ENCODE data around the gene MRGPRF.

MRGPRF gene

GRCh38 chr11:68999093-68999747 lies 13.8 kb downstream of the MRGPRF start (continued):
- TF ChIP-seq ZNF274 (IDR thresholded peaks at IDR 0.05; ENCODE audit: low read length) (no peak), ZNF274 (tag by site-specific recombination; IDR thresholded peaks at IDR 0.05; ENCODE audit: borderline replicate concordance) (no peak), ZFHX2 (tag by site-specific recombination; conservative IDR thresholded peaks at IDR 0.05) (no peak), GLI4 (tag by site-specific recombination; IDR thresholded peaks at IDR 0.05) (no peak), ZNF777 (tag by site-specific recombination; IDR thresholded peaks at IDR 0.05; ENCODE audit: borderline replicate concordance) (no peak), ZNF214 (tag by site-specific recombination; IDR thresholded peaks at IDR 0.05; ENCODE audit: borderline replicate concordance) (no peak), ZNF747 (tag by site-specific recombination; IDR thresholded peaks at IDR 0.05) (no peak), GFI1B (tag by site-specific recombination; IDR thresholded peaks at IDR 0.05) (no peak), ZNF514 (tag by site-specific recombination; IDR thresholded peaks at IDR 0.05) (no peak)
- TF ChIP-seq, protein P1, sequence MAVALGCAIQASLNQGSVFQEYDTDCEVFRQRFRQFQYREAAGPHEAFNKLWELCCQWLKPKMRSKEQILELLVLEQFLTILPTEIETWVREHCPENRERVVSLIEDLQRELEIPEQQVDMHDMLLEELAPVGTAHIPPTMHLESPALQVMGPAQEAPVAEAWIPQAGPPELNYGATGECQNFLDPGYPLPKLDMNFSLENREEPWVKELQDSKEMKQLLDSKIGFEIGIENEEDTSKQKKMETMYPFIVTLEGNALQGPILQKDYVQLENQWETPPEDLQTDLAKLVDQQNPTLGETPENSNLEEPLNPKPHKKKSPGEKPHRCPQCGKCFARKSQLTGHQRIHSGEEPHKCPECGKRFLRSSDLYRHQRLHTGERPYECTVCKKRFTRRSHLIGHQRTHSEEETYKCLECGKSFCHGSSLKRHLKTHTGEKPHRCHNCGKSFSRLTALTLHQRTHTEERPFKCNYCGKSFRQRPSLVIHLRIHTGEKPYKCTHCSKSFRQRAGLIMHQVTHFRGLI (tag by site-specific recombination; IDR thresholded peaks at IDR 0.05): no peak
- TF ChIP-seq, protein P2, sequence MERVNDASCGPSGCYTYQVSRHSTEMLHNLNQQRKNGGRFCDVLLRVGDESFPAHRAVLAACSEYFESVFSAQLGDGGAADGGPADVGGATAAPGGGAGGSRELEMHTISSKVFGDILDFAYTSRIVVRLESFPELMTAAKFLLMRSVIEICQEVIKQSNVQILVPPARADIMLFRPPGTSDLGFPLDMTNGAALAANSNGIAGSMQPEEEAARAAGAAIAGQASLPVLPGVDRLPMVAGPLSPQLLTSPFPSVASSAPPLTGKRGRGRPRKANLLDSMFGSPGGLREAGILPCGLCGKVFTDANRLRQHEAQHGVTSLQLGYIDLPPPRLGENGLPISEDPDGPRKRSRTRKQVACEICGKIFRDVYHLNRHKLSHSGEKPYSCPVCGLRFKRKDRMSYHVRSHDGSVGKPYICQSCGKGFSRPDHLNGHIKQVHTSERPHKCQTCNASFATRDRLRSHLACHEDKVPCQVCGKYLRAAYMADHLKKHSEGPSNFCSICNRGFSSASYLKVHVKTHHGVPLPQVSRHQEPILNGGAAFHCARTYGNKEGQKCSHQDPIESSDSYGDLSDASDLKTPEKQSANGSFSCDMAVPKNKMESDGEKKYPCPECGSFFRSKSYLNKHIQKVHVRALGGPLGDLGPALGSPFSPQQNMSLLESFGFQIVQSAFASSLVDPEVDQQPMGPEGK (tag by site-specific recombination; IDR thresholded peaks at IDR 0.05): no peak

DNA sequence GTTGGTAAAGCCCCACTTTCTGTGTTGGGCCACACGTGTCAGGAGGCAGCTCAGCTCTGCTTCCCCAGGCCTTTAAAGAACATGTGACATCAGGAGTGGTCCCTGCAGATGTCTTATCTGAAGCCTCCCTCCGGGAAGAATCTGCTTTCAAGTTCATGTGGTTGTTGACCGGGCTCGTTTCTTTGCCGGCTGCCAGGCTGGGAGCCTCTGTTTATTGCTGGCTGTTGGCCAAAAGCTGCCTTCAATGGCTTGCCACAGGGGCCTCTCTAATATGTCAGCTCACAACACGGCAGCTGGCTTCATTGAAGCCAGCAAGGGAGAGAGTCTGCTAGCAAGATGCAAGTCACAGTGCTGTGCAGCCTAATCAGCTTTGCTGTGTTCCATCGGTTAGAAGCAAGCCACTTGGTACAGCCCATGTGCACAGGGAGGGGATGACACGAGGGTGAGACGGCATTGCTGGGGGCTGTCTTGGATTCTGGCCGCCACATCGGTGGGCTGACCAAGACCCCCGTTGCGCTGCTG lies 14.6 kb downstream of the MRGPRF start:
- no peaks in the 10 kb centered on the region for H3K36me3 ChIP-seq (ENCODE audit: control insufficient read depth in 2 of 2, insufficient read depth in 1 of 2, low read length in 2 of 2)
- CTCF ChIA-PET: interaction anchor here (0.6 to 0.7 kb wide), 2 partner anchors 11 to 23 kb away, joined by 3 to 4 read pairs; no protein-coding TSS in a partner anchor
- no peak overlapping the region for H3K4me3 ChIP-seq (ENCODE audit: low read depth, low read length)
- H3K4me1 ChIP-seq (ENCODE audit: control insufficient read depth, insufficient read depth, low read length): 0 out of 2 replicates have a peak, but pooled peaks cover 2% of the 10 kb centered on the region
- POLR2A ChIA-PET: interaction anchor here (0.7 kb wide), 1 partner anchor 36 kb away, joined by 3 read pairs; no protein-coding TSS in a partner anchor
- H3K9me3 ChIP-seq (ENCODE audit: control insufficient read depth, insufficient read depth, low read depth, low read length): no peaks in the 10 kb centered on the region
- H3K27ac ChIP-seq (ENCODE audit: extremely low read depth, low read depth, low read length): no peak overlapping the region
- TF ChIP-seq ZNF335 (tag by site-specific recombination; conservative IDR thresholded peaks at IDR 0.05) (peak; percentile 78), GFI1B (tag by site-specific recombination; IDR thresholded peaks at IDR 0.05) (no peak), ZNF629 (tag by site-specific recombination; IDR thresholded peaks at IDR 0.05) (no peak), SP7 (tag by site-specific recombination; IDR thresholded peaks at IDR 0.05) (no peak), ZNF433 (tag by site-specific recombination; IDR thresholded peaks at IDR 0.05; ENCODE audit: low read depth) (no peak), BCL11A (tag by site-specific recombination; IDR thresholded peaks at IDR 0.05; ENCODE audit: low read depth) (no peak), ZFP69B (tag by site-specific recombination; IDR thresholded peaks at IDR 0.05) (0 out of 2 replicates have a peak, but pooled peaks have one; percentile 8), ZNF521 (tag by site-specific recombination; IDR thresholded peaks at IDR 0.05) (no peak), ZBTB20 (tag by site-specific recombination; IDR thresholded peaks at IDR 0.05) (no peak), ZNF341 (tag by site-specific recombination; IDR thresholded peaks at IDR 0.05; ENCODE audit: low read depth) (0 out of 2 replicates have a peak, but pooled peaks have one; percentile 51), ZIC2 (tag by site-specific recombination; IDR thresholded peaks at IDR 0.05) (peak; percentile 53), ZNF660 (tag by site-specific recombination; IDR thresholded peaks at IDR 0.05) (peak; percentile 66; the same call in 1 of the 2 replicates), ZBTB21 (tag by site-specific recombination; IDR thresholded peaks at IDR 0.05) (no peak), KLF7 (tag by site-specific recombination; IDR thresholded peaks at IDR 0.05; ENCODE audit: borderline replicate concordance) (no peak), ZNF549 (tag by site-specific recombination; IDR thresholded peaks at IDR 0.05) (peak; percentile 48)
- TF ChIP-seq, protein P3, sequence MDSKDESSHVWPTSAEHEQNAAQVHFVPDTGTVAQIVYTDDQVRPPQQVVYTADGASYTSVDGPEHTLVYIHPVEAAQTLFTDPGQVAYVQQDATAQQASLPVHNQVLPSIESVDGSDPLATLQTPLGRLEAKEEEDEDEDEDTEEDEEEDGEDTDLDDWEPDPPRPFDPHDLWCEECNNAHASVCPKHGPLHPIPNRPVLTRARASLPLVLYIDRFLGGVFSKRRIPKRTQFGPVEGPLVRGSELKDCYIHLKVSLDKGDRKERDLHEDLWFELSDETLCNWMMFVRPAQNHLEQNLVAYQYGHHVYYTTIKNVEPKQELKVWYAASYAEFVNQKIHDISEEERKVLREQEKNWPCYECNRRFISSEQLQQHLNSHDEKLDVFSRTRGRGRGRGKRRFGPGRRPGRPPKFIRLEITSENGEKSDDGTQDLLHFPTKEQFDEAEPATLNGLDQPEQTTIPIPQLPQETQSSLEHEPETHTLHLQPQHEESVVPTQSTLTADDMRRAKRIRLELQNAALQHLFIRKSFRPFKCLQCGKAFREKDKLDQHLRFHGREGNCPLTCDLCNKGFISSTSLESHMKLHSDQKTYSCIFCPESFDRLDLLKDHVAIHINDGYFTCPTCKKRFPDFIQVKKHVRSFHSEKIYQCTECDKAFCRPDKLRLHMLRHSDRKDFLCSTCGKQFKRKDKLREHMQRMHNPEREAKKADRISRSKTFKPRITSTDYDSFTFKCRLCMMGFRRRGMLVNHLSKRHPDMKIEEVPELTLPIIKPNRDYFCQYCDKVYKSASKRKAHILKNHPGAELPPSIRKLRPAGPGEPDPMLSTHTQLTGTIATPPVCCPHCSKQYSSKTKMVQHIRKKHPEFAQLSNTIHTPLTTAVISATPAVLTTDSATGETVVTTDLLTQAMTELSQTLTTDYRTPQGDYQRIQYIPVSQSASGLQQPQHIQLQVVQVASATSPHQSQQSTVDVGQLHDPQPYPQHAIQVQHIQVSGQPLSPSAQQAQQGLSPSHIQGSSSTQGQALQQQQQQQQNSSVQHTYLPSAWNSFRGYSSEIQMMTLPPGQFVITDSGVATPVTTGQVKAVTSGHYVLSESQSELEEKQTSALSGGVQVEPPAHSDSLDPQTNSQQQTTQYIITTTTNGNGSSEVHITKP (tag by site-specific recombination; IDR thresholded peaks at IDR 0.05): peak; percentile 84
- TF ChIP-seq, protein P1 (tag by site-specific recombination; IDR thresholded peaks at IDR 0.05): peak; percentile 57; the same call in 1 of the 2 replicates
